ENCODE measurements around the gene MAP3K5.

MAP3K5 gene

DNA sequence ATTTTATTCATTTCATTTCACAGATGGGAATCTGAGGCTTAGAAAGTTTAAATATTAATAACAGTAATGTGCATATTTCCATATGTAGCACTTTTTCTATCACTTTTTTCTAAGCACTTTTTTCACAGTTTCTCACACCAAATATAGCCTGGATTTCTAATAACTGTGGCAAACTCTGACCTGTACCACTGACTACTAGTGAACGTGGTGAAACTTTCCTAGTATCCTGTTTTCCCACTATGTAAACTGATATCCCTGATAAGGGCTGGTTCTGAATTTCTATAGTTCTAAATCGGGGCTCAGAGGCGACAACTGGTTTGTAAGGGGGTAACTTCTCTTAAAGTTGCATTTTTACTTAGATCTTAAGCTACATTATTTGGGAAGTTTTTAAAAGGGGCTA lies 274.7 kb downstream of the MAP3K5 start:
- DNase-seq (ENCODE audit: low read depth in 2 of 2) = no peak

- DNase-seq (ENCODE audit: low read depth in 2 of 2) = no peak
Observed at GRCh38 chr6:136517002-136517401, 275.3 kb downstream of the MAP3K5 start.

DNA sequence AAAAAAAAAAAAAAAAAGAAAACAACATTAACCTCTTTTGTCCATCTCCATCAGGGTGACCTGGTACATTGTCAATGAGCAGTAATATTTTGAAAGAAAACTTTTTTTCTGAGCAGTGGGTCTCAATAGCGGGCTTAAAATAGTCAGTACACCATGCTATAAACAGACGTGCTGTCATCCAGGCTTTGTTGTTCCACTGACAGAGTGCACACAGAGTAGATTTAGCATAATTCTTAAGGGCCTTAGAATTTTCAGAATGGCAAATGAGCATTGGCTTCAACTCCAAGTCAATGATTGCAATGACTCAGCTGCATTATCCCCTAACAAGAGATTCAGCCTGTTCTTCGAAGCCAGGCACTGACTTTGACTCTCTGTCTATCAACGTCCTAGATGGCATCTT lies 277.7 kb downstream of the MAP3K5 start:
- DNase-seq (ENCODE audit: low read depth in 2 of 2) = no peak

GRCh38 chr6:136511926-136512325 lies 280.4 kb downstream of the MAP3K5 start:
- no peak for DNase-seq (ENCODE audit: low read depth in 2 of 2)

DNA sequence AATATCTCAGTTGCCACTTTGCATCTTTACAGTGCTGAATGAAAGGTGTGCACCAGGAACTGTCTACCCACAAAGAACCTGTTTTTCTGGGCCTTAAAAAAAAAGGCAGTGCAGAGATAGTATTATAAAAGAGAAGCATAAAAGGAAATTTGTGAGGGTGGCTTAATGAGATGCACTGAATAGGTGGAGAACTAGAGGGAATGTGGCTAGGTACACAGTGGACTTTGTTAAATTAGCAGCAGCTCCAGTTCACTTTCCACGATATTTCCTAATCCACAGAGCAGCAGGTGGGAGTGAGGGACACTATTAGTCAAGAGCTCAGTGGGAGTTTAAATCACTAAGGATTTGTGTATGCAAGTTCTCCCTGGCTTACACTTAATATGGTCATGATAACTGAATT lies 280.9 kb downstream of the MAP3K5 start:
- no peak for DNase-seq (ENCODE audit: low read depth in 2 of 2)

- DNase-seq (ENCODE audit: low read depth in 2 of 2) = no peak
Observed at GRCh38 chr6:136510782-136511181, 281.5 kb downstream of the MAP3K5 start.

GRCh38 chr6:136510299-136510698 lies 282.0 kb downstream of the MAP3K5 start:
- DNase-seq (ENCODE audit: low read depth in 2 of 2) = no peak

GRCh38 chr6:136508725-136509392 lies 283.4 kb downstream of the MAP3K5 start:
- no peak for DNase-seq (ENCODE audit: low read depth in 2 of 2)
